CD14-positive monocyte (primary cell): Measurements from ENCODE around the gene DNAJB12. TPM values are rescaled to one million over a fixed set of nuclear protein-coding genes. Genes with fewer than 3 reads are reported as not detected.

ENCODE experiments used
- DNase-seq, 3 donors: peaks; one replicate each; pipeline ENCODE4 v3.0.0-alpha.2; 2011 to 2022
- H2AFZ ChIP-seq: 2 replicates; pipeline ENCODE4 v1.6.0; 2012; ENCODE audit warnings: mild to moderate bottlenecking, low read depth, low read length, inconsistent platforms; ENCODE audit not compliant: insufficient read depth, poor library complexity, severe bottlenecking
- H3K27ac ChIP-seq, 2 donors: 1 replicate in 1 of 2; 2 replicates in 1 of 2; pipeline ENCODE4 v1.5.1; 2012 to 2013; ENCODE audit warnings: low read length in 2 of 2, control low read depth in 1 of 2, inconsistent platforms in 1 of 2, low read depth in 1 of 2, mild to moderate bottlenecking in 1 of 2
- H3K27me3 ChIP-seq, 2 donors: one replicate each; pipeline versions ENCODE4 v1.6.0 to v1.6.1; 2011 to 2013; ENCODE audit warnings: low read length in 2 of 2; ENCODE audit not compliant: control insufficient read depth in 2 of 2, insufficient read depth in 2 of 2
- H3K36me3 ChIP-seq, 2 donors: replicated peaks in 1 of 2; 1 replicate in 1 of 2; 2 replicates in 1 of 2; pipeline versions ENCODE4 v1.5.1 to v1.6.1; 2012 to 2013; ENCODE audit warnings: low read length in 2 of 2, control low read depth in 1 of 2, inconsistent platforms in 1 of 2, mild to moderate bottlenecking in 1 of 2; ENCODE audit not compliant: insufficient read depth in 2 of 2, control insufficient read depth in 1 of 2
- H3K4me1 ChIP-seq, 2 donors: 1 replicate in 1 of 2; 2 replicates in 1 of 2; pipeline versions ENCODE4 v1.5.1 to v1.6.1; 2012 to 2013; ENCODE audit warnings: low read length in 2 of 2, control low read depth in 1 of 2, inconsistent platforms in 1 of 2, mild to moderate bottlenecking in 1 of 2, moderate library complexity in 1 of 2; ENCODE audit not compliant: insufficient read depth in 2 of 2, control insufficient read depth in 1 of 2
- H3K4me2 ChIP-seq: replicated peaks from 2 replicates; pipeline ENCODE3; 2012; ENCODE audit warnings: low read length, moderate library complexity, mild to moderate bottlenecking; ENCODE audit not compliant: poor library complexity, severe bottlenecking; ENCODE audit errors: extremely low read depth
- H3K4me3 ChIP-seq, 3 experiments: fragments of 200-600 bp in 1 of 3; sonication (generic) in 1 of 3; replicated peaks in 1 of 3; 1 replicate in 2 of 3; 2 replicates in 1 of 3; pipeline ENCODE4 v1.5.1; 2011 to 2013; ENCODE audit warnings: low read length in 3 of 3, mild to moderate bottlenecking in 3 of 3, control low read depth in 2 of 3, low read depth in 2 of 3, inconsistent platforms in 1 of 3, moderate library complexity in 1 of 3
- H3K79me2 ChIP-seq: 2 replicates; pipeline ENCODE4 v1.6.0; 2012; ENCODE audit warnings: mild to moderate bottlenecking, control low read depth, inconsistent platforms, low read length, moderate library complexity; ENCODE audit not compliant: insufficient read depth
- H3K9ac ChIP-seq: 2 replicates; pipeline ENCODE4 v1.6.0; 2017; ENCODE audit warnings: low read length, mild to moderate bottlenecking; ENCODE audit not compliant: insufficient read depth, poor library complexity, severe bottlenecking
- H3K9me3 ChIP-seq, 2 donors: replicated peaks in 1 of 2; 1 replicate in 1 of 2; 2 replicates in 1 of 2; pipeline versions ENCODE4 v1.5.1 to v1.6.1; 2012 to 2013; ENCODE audit warnings: low read length in 2 of 2, control low read depth in 1 of 2; ENCODE audit not compliant: control insufficient read depth in 1 of 2, insufficient read depth in 1 of 2
- H4K20me1 ChIP-seq: 2 replicates; pipeline ENCODE4 v1.6.0; 2012; ENCODE audit warnings: mild to moderate bottlenecking, low read length, control low read depth, moderate library complexity; ENCODE audit not compliant: insufficient read depth
- H3K27ac Mint-ChIP-seq, 7 donors: one replicate each; pipeline ENCODE4 v1.8.0; 2020; ENCODE audit warnings: mild to moderate bottlenecking in 7 of 7, mixed read lengths in 7 of 7, moderate library complexity in 6 of 7, inconsistent platforms in 2 of 7
- H3K27me3 Mint-ChIP-seq, 3 donors: one replicate each; pipeline ENCODE4 v1.8.0; 2021 to 2022; ENCODE audit warnings: low read depth in 3 of 3, mild to moderate bottlenecking in 3 of 3, mixed read lengths in 3 of 3, moderate library complexity in 3 of 3, inconsistent platforms in 1 of 3
- H3K36me3 Mint-ChIP-seq, 2 donors: one replicate each; pipeline ENCODE4 v1.8.0; 2020; ENCODE audit warnings: mixed read lengths in 2 of 2, inconsistent platforms in 1 of 2, mild to moderate bottlenecking in 1 of 2
- H3K4me1 Mint-ChIP-seq: one replicate; pipeline ENCODE4 v1.8.0; 2020; ENCODE audit warnings: mild to moderate bottlenecking, mixed read lengths
- H3K4me3 Mint-ChIP-seq, 2 donors: one replicate each; pipeline ENCODE4 v1.8.0; 2020; ENCODE audit warnings: mild to moderate bottlenecking in 2 of 2, mixed read lengths in 2 of 2, moderate library complexity in 1 of 2
- H3K9me3 Mint-ChIP-seq, 7 donors: one replicate each; pipeline ENCODE4 v1.8.0; 2020 to 2022; ENCODE audit warnings: mixed read lengths in 7 of 7, mild to moderate bottlenecking in 6 of 7, moderate library complexity in 6 of 7, inconsistent platforms in 2 of 7
- WGBS: methylation state at CpG from one replicate; pipeline ENCODE4 v1.1.5; 2013; ENCODE audit warnings: missing lambda C conversion rate; ENCODE audit not compliant: insufficient coverage; 5-methylcytosine and 5-hydroxymethylcytosine counted together
- intact Hi-C, 2 donors: fragments of 100-400 bp; cut with micrococcal nuclease; formaldehyde crosslinking; loops; one replicate each; pipeline versions ENCODE4 v1.15.0 to v1.15.1; 2023
- polyA plus RNA-seq, 3 donors: library from polyadenylated mRNA; depleted of rRNA in 1 of 3; unstranded in 2 of 3; stranded (reverse) in 1 of 3; fragments of 300-500 nt in 2 of 3; fragments of >200 nt in 1 of 3; fragmentation: Illumina TruSeq in 2 of 3; gene quantifications; 1 replicate in 2 of 3; 2 replicates in 1 of 3; pipeline ENCODE4 v1.2.3, GENCODE V29; 2012 to 2021
- TF ChIP-seq, protein P1 (sequence below): fragments of 200-600 bp; IDR thresholded peaks from one replicate; pipeline ENCODE4 v1.8.0; 2022; ENCODE audit warnings: antibody characterized with exemption, mild to moderate bottlenecking

Gene DNAJB12
- polyA plus RNA-seq, 3 donors: 26.5 to 42.5 (median 37.9) TPM

DNA sequence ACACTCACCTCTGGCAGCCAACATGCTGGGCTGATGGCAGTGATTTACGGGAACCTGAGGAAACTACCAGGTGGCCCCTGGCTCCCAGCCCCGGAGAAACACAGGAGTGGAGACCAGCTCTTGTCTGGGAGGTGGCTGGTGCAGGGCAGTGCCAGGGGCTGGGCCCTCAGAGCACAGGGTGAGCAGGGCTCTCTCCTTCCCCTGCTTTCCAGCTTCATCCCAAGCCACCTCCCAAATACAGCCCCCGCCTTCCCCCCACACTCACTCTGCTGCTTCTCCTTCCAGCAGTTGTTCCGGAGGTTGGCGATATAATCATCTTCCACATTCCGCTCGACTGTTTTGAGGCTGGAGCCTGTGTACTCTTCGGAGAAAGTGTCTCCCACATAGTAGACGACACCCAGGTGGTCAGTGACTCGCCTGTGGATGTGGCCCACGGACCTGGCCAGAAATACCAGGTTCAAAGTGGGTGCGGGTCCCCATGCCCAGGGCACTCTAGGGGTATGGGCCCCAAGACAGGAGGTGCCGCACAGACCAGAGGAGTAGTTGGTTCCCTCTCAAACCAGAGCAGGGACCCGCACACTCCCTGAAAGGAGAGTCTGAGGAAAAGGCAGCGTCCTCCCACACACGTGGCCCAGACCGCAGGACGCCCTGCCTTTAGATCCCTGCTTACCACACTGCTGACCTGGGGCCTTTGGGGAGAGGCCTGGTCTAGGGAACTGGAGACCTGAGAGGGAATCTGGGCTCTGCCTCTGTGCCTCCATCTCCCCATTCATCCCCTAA is 18.3 kb downstream of the DNAJB12 start:
- WGBS: 94% methylated on average over 12 of the region's 18 CpGs
- TF ChIP-seq, protein P1, sequence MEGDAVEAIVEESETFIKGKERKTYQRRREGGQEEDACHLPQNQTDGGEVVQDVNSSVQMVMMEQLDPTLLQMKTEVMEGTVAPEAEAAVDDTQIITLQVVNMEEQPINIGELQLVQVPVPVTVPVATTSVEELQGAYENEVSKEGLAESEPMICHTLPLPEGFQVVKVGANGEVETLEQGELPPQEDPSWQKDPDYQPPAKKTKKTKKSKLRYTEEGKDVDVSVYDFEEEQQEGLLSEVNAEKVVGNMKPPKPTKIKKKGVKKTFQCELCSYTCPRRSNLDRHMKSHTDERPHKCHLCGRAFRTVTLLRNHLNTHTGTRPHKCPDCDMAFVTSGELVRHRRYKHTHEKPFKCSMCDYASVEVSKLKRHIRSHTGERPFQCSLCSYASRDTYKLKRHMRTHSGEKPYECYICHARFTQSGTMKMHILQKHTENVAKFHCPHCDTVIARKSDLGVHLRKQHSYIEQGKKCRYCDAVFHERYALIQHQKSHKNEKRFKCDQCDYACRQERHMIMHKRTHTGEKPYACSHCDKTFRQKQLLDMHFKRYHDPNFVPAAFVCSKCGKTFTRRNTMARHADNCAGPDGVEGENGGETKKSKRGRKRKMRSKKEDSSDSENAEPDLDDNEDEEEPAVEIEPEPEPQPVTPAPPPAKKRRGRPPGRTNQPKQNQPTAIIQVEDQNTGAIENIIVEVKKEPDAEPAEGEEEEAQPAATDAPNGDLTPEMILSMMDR: no peak
- Histone ChIP-seq H3K9ac (peak overlapping the region; percentile 12), H3K79me2 (peaks cover 6% of the 10 kb centered on the region), H3K27me3 (no peaks in the 10 kb centered on the region), H3K36me3 (peaks cover 55 to 73% of the 10 kb centered on the region in 2 donors), H3K4me1 (peaks cover 52 to 60% of the 10 kb centered on the region in 2 donors), H3K9me3 (no peaks in the 10 kb centered on the region), H4K20me1 (peaks cover 28% of the 10 kb centered on the region), H2AFZ (no peak overlapping the region), H3K27ac (peak overlapping the region in 1 of 2 donors; percentile 64), H3K4me3 (no peak overlapping the region), H3K4me2 (no peak overlapping the region)
- H3K27ac Mint-ChIP-seq: peak overlapping the region in 4 of 7 donors; percentile 32 to 89 (median 82)
- H3K27me3 Mint-ChIP-seq: peaks cover 0 to 1% (median 0%) of the 10 kb centered on the region in 3 donors
- intact Hi-C loops: loop anchor here (2.0 to 10.0 kb wide), 5 partner anchors 39 to 202 kb away; partner anchors contain the start of genes ANAPC16 (in 1 of the 2) and ASCC1 (in 1 of the 2)
- no peak overlapping the region for H3K4me3 Mint-ChIP-seq
- DNase-seq: no peak
- peaks cover 62% of the 10 kb centered on the region for H3K4me1 Mint-ChIP-seq
- no peaks in the 10 kb centered on the region for H3K9me3 Mint-ChIP-seq
- H3K36me3 Mint-ChIP-seq: peaks cover 57 to 75% of the 10 kb centered on the region in 2 donors

GRCh38 chr10:72335394-72336258 is 19.1 kb downstream of the DNAJB12 start:
- 34% methylated on average over 17 of the region's 20 CpGs for WGBS
- Histone ChIP-seq H2AFZ (no peak overlapping the region), H3K4me3 (peak overlapping the region in 1 of 3 experiments; percentile 31), H3K9me3 (no peaks in the 10 kb centered on the region), H3K27ac (peak overlapping the region; percentile 14 to 64), H3K4me2 (peak overlapping the region; percentile 36), H4K20me1 (peaks cover 20% of the 10 kb centered on the region), H3K36me3 (peaks cover 46 to 65% of the 10 kb centered on the region in 2 donors), H3K27me3 (no peaks in the 10 kb centered on the region), H3K9ac (peak overlapping the region; percentile 40), H3K4me1 (peaks cover 60 to 65% of the 10 kb centered on the region in 2 donors), H3K79me2 (peaks cover 6% of the 10 kb centered on the region)
- peaks cover 65% of the 10 kb centered on the region for H3K4me1 Mint-ChIP-seq
- peak overlapping the region in 1 of 2 donors; percentile 56 for H3K4me3 Mint-ChIP-seq
- intact Hi-C loops: loop anchor here (2.0 to 10.0 kb wide), 5 partner anchors 38 to 201 kb away; partner anchors contain the start of genes ANAPC16 (in 1 of the 2) and ASCC1 (in 1 of the 2)
- TF ChIP-seq, protein P1: no peak
- H3K36me3 Mint-ChIP-seq: peaks cover 49 to 67% of the 10 kb centered on the region in 2 donors
- peak; percentile 50 to 64 (median 61) for DNase-seq
- H3K27ac Mint-ChIP-seq: peak overlapping the region; percentile 28 to 94 (median 88)
- H3K9me3 Mint-ChIP-seq: no peaks in the 10 kb centered on the region
- peaks cover 0 to 1% (median 0%) of the 10 kb centered on the region in 3 donors for H3K27me3 Mint-ChIP-seq
